Endothelial cell (in vitro differentiated cells): ENCODE data around the gene B4GALNT3. TPM values are rescaled to one million over a fixed set of nuclear protein-coding genes. Genes with fewer than 3 reads are reported as not detected.
A peak's percentile ranks its signal among the peaks of the same experiment; 100 is the strongest.

ENCODE experiments used
- DNase-seq: peaks from one replicate; pipeline ENCODE4 v3.0.0; 2021; ENCODE audit warnings: low spot score
- H3K27ac Mint-ChIP-seq: one replicate; pipeline ENCODE4 v1.8.0; 2021; ENCODE audit warnings: mixed read lengths, inconsistent platforms; ENCODE audit not compliant: unreplicated experiment
- H3K27me3 Mint-ChIP-seq: one replicate; pipeline ENCODE4 v1.8.0; 2021; ENCODE audit warnings: mild to moderate bottlenecking, moderate library complexity, mixed read lengths, inconsistent platforms; ENCODE audit not compliant: unreplicated experiment
- H3K36me3 Mint-ChIP-seq: one replicate; pipeline ENCODE4 v1.8.0; 2021; ENCODE audit warnings: mild to moderate bottlenecking, low read depth, mixed read lengths, inconsistent platforms; ENCODE audit not compliant: unreplicated experiment
- H3K4me1 Mint-ChIP-seq: one replicate; pipeline ENCODE4 v1.8.0; 2021; ENCODE audit warnings: mild to moderate bottlenecking, mixed read lengths, inconsistent platforms; ENCODE audit not compliant: unreplicated experiment
- H3K4me3 Mint-ChIP-seq: one replicate; pipeline ENCODE4 v1.8.0; 2021; ENCODE audit warnings: mild to moderate bottlenecking, mixed read lengths, inconsistent platforms; ENCODE audit not compliant: unreplicated experiment
- H3K9me3 Mint-ChIP-seq: one replicate; pipeline ENCODE4 v1.8.0; 2021; ENCODE audit warnings: mixed read lengths, inconsistent platforms; ENCODE audit not compliant: unreplicated experiment
- total RNA-seq: library from RNA; stranded (reverse); fragmentation: NEBNext Ultra II Directional; extraction: Animal tissue kit (Norgen Biotek cat#: 25700); gene quantifications from one replicate; pipeline ENCODE4 v1.2.1, GENCODE V29; 2021; ENCODE audit not compliant: unreplicated experiment
- TF ChIP-seq, protein P1 (sequence below): fragments of 200-600 bp; sonication (generic); IDR thresholded peaks from one replicate; pipeline ENCODE4 v1.5.0; 2021; ENCODE audit warnings: antibody characterized with exemption; ENCODE audit not compliant: unreplicated experiment

The B4GALNT3 gene
- total RNA-seq, 1 donor from 2014 or later: 4.2 TPM

GRCh38 chr12:546920-547845, 87.4 kb downstream of the B4GALNT3 start:
- Mint-ChIP-seq H3K27me3 (peaks cover 14% of the 10 kb centered on the region), H3K4me1 (peaks cover 25% of the 10 kb centered on the region), H3K36me3 (peaks cover 12% of the 10 kb centered on the region), H3K27ac (peak overlapping the region; percentile 36), H3K9me3 (no peaks in the 10 kb centered on the region), H3K4me3 (peak overlapping the region; percentile 31)
- TF ChIP-seq, protein P1, sequence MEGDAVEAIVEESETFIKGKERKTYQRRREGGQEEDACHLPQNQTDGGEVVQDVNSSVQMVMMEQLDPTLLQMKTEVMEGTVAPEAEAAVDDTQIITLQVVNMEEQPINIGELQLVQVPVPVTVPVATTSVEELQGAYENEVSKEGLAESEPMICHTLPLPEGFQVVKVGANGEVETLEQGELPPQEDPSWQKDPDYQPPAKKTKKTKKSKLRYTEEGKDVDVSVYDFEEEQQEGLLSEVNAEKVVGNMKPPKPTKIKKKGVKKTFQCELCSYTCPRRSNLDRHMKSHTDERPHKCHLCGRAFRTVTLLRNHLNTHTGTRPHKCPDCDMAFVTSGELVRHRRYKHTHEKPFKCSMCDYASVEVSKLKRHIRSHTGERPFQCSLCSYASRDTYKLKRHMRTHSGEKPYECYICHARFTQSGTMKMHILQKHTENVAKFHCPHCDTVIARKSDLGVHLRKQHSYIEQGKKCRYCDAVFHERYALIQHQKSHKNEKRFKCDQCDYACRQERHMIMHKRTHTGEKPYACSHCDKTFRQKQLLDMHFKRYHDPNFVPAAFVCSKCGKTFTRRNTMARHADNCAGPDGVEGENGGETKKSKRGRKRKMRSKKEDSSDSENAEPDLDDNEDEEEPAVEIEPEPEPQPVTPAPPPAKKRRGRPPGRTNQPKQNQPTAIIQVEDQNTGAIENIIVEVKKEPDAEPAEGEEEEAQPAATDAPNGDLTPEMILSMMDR: peak; percentile 99
- peak; percentile 87 for DNase-seq

DNA sequence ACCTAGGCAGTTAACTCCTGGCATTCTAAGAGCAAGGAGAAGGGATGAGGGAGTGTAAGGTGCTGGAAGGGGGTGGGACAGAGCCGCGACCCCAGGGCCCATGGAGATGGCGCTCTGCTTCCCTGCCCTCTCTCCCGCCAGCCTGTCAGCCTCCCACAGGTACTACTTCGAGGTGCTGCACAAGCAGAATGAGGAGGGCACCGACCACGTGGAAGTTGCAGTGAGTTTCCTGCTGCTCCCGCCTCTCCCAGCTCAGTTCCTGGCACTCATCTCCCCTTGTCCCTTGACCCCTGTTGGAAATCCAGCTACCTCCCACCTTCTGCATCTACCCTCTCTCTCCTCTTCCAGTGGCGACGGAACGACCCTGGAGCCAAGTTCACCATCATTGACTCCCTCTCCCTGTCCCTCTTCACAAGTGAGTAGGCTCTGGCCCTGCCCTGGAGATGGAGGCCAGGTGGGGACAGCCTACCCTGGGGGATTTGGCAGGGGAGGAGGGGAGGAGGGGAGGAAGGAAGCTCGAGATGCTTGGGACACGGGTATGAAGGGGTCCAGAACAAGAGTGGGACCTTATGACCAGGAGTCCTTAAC, 88.2 kb downstream of the B4GALNT3 start:
- no peak overlapping the region for H3K4me3 Mint-ChIP-seq
- H3K9me3 Mint-ChIP-seq: no peaks in the 10 kb centered on the region
- DNase-seq: no peak
- H3K27ac Mint-ChIP-seq: no peak overlapping the region
- TF ChIP-seq, protein P1: no peak
- peaks cover 20% of the 10 kb centered on the region for H3K4me1 Mint-ChIP-seq
- peaks cover 12% of the 10 kb centered on the region for H3K36me3 Mint-ChIP-seq
- peaks cover 21% of the 10 kb centered on the region for H3K27me3 Mint-ChIP-seq

GRCh38 chr12:549476-550082, 89.8 kb downstream of the B4GALNT3 start:
- H3K27ac Mint-ChIP-seq: no peak overlapping the region

GRCh38 chr12:550473-551260, 90.9 kb downstream of the B4GALNT3 start:
- Mint-ChIP-seq H3K27ac (no peak overlapping the region), H3K36me3 (peaks cover 12% of the 10 kb centered on the region), H3K4me1 (peaks cover 18% of the 10 kb centered on the region), H3K27me3 (peaks cover 18% of the 10 kb centered on the region), H3K9me3 (no peaks in the 10 kb centered on the region), H3K4me3 (no peak overlapping the region)
- TF ChIP-seq, protein P1: no peak
- no peak for DNase-seq

More at GRCh38 chr12:549476-550082, 89.8 kb downstream of the B4GALNT3 start:
- Mint-ChIP-seq H3K27me3 (peaks cover 20% of the 10 kb centered on the region), H3K36me3 (peaks cover 9% of the 10 kb centered on the region), H3K4me1 (peaks cover 26% of the 10 kb centered on the region), H3K9me3 (no peaks in the 10 kb centered on the region), H3K4me3 (no peak overlapping the region)
- DNase-seq: no peak
- TF ChIP-seq, protein P1: no peak
